Limb (tissue), 2 donors: ENCODE results near the gene MAP3K9.
"Not testable (repeated sequence)": the region's sequence is repeated elsewhere in the genome, so short reads cannot be mapped to it uniquely, and the experiment has no call there.

Source experiments
- DNase-seq, 2 donors: peaks; one replicate each; pipeline ENCODE4 v3.0.0-alpha.2; 2016; ENCODE audit errors: extremely low spot score in 2 of 2

MAP3K9 gene

DNA sequence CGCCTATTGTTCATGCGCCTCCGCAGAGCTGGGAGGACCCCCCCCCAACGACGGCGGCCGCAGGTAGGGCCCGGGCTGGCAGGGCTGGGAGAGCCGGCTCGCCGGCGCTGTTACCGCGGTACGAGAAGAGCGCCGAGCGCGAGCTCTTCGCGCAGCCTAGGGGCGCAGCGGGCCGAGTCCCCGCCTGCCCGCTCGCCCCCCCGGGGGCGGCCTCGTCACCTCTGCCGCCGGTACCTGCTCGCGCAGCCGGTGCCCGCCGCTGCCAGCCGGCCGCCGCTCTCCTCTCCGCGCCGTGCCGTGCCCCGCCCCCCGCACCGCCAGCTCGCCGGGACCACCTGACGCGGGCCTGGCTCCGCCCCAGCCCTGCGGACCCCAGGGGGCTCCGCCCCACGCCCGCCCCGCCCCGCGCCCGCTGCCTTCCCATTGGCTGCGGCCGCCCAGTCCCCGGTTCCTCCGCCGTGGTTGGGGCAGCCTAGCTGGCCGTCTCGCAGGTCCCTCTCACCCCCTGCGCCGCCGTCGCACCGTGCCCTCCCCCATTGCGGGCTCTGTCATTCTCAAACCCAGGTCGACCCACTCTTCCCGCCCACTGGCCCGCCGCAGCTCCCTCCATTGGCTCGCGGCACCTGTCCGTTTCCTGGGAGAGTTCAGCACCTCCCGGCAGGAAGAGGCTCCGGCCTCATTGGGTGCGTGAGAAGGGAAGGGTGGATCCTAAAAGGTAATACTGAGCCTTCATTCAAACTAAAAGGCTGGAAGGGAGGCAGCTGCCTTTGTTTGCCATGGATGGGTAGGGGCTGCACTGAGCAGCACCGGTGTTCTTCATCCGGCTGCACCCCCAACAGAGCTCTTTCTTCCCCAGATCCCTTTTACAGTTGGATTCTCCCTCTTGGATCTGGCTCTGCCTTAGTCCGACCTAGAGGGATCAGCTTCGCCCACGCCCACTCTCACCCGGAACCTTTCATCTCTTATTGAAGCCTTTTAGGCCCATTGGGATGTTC, at the start of gene MAP3K9:
Gene MAP3K9, minus strand, starts transcription at position 289 of the 995 bp plus-strand sequence. CDS start 342 bp downstream, outside the sequence.
- DNase-seq: peak; percentile 46 to 91

DNA sequence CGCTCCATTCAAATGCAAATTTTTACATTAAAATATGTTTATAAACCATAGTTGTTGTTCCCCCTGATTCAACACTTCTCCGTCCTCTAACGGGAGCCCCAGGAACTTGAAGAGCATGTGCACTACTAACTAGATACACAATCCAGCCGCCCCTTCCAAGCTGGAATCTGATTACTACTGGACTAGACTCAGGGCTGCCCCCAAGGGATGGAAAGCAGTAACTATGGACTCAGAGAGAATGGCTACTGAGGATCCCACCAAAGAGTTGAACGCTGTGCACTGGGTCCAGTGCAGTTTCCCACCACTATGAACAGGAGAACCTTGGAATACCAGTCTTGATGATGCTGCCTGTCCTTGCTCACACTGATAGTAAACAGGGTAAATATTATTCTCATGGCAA, 49.3 kb upstream of the MAP3K9 start:
- no peak for DNase-seq

DNA sequence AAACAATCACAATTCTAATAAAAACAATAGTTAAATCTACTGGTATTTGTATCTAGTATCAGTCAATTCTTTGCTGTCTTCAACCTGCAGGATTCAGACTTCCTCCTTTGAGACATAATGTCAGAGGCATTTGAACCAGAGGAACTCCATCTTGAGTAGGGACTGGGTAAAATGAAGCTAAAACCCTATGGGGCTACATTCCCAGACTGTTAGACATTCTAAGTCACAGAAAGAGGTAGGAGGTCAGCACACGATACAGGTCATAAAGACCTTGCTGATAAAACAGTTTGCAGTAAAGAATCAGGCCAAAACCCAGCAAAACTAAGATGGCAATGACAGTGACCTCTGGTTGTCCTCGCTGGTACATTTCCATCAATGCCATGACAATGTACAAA, 48.2 kb upstream of the MAP3K9 start:
- no peak for DNase-seq

DNA sequence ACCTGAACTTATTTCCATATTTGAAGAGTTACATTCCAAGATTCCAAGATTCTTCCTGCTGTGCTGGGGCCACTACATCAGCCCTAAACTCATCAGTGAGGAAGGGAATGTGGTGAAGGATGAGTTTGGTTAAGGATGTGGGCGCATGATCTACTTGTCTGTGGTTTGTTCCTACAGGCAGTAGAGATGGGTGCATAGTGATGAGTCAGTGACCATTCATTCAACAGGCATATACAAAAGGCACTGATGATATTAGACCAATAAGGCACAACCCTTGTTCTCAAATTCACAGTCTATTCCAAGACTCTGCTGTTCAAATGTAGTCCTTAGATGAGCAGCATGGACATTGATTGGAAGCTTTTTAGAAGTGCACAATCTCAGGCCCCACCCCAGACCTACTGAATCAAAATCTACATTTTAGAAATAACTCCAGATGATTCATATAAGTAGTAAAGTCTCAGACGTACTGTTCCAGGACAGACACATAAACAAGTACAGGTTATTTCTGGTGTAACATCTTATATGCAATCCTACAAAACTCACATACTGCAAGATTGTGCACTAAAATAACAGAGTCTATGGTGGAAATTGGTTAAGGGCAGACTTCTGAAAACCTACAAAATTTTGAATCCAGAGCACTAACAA, 47.7 kb upstream of the MAP3K9 start:
- no peak for DNase-seq

DNA sequence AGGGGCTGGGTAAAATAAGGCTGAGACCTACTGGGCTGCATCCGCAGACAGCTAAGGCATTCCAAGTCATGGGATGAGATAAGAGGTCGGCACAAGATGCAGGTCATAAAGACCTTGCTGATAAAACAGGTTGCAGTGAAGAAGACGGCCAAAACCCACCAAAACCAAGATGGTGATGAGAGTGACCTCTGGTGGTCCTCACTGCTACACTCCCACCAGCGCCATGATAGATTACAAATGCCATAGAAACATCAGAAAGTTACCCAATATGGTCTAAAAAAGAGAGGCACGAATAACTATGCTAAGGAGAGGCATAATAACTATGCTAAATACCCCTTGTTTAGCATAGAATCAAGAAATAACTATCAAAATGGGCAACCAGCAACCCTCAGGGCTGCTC, 46.2 kb upstream of the MAP3K9 start:
- DNase-seq: no peak

DNA sequence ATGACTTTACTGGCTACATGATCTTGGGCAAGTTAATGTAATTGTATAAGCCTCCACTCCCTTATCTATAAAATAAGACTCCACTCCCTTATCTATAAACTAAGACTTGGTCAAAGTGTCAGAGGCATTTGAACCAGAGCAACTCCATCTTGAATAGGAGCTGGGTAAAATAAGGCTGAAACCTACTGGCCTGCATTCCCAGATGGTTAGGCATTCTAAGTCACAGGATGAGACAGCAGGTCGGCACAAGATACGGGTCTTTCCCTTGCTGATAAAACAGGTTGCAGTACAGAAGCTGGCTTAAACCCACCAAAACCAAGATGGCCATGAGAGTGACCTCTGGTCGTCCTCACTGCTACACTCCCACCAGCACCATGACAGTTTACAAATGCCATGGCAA, 44.3 kb upstream of the MAP3K9 start:
- DNase-seq: not testable (repeated sequence)

DNA sequence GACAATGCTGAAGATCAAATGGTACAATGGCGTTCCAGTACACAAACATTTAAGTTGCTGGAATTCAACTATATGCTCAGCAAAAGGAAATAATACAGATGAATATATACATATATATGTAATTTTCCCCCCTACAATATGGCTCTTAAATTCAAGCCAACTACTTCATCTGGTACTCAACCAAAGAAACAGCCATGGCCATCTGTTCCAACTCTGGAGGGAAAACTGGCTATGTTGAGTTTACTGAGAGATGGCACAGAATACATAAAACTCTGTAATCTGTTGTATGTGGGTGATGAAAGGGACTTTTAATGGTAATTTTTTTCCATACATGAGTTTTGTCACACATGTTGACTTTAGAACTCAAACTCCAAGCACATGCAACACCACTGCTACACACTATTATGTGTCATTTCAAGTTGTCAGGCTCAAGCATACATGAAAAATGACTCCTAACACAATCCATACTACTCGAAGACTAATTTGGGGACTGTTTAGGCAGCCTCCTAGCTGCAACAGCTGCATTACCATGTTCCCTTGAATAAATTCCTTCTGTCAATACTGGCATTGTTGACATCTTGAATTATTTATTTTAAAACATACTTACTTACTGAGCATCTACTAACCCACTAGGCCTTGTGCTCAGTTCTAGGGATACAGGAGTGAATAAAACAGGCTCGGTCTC, 38.2 kb upstream of the MAP3K9 start:
- no peak for DNase-seq

DNA sequence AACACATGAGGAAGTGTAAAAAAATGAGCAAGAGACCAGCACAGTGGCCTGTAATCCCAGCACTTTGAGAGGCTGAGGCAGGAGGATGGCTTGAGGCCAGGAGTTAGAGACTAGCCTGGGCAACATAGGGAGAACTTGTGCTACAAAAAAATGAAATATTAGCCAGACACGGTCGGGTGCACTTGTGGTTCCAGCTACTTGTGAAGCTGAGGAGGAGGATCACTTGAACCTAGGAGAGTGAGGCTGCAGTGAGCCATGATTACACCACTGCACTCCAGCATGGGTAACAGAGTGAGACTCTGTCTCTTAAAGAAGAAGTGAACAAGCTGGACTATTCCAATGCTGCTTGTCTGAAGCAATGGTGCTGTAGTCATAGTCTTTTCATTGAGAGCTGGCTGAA, 36.3 kb upstream of the MAP3K9 start:
- DNase-seq: no peak

DNA sequence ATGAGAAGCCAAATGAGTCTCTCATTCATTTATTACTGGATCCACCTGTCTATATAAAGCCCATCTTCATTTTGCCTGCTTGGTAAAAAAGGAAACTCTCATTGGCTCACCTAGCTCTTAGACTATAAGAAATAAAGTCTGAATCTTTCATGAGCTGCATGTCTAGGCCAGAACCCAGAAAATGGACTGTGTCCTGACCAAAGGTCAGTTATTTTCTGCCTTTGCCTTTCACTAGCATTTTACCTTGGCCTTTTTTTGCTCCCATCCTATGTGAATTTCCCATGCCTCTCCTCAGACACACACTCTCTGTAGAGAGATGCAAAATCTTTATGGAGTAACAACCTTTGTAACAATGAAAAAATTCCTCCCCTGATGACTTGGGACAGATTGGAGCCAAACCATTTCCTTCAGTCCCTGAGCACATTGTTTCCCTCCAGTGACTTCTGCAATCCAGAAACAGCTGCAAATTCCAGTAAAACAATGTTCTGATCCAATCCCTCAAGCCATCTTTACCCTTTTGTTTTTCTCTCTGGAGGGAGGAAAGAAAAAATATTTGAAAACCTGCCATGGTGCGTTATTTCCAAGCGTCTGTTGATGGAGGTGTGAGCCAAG, 33.6 kb upstream of the MAP3K9 start:
- peak in 1 of 2 donors; percentile 9 for DNase-seq

DNA sequence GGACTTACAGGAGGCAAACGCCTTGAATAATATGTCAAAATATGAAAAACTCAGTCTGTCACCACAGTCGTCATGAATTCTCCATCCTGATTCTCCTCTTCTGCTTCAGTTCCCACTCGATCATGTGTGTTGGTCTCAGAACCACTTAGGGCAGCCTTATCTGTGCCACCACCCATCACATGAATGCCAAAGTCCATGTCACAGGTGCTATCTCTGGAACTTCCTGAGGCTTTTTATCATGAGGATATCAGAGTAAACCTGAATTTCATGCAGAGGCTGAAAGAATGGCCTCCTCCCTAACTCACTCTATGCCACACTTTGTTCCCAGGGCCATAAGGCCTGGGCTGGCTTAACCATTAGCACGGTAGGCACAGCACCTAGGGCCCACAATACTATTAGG, 28.8 kb upstream of the MAP3K9 start:
- no peak for DNase-seq

DNA sequence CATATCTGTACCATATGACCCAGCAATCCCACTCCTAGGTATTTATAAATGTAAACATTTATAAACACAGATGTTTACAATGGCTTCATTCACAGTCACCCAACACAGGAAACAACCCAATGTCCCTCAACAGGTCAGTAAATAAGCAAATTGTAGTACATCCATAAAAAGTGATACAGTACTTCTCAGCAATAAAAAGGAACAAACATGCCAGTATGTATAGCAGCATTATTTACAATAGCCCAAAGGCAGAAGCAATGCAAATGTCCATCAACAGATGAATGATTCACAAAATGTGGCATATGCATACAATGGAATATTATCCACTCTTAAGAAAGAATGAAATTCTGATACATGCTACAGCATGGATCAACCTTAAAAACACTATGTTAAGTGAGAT, 27.6 kb upstream of the MAP3K9 start:
- DNase-seq: no peak

DNA sequence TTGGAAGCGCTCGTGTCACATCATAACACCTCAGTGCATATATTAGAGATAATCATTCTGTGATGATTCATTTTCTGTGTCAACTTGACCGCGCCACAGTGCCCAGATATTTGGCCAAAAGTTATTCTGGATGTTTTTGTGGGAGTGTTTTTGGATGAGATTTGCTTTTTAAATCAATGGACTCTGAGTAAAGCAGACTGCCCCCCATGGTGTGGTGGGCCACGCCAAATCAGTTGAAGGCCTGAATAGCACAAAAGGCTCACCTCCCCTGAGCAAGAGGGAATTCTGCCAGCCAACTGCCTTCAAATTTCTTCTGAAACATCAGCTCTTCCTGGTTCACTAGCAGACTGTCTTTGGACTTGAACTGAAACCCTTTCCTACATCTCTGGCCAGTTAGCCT, 24.6 kb upstream of the MAP3K9 start:
- DNase-seq: no peak

DNA sequence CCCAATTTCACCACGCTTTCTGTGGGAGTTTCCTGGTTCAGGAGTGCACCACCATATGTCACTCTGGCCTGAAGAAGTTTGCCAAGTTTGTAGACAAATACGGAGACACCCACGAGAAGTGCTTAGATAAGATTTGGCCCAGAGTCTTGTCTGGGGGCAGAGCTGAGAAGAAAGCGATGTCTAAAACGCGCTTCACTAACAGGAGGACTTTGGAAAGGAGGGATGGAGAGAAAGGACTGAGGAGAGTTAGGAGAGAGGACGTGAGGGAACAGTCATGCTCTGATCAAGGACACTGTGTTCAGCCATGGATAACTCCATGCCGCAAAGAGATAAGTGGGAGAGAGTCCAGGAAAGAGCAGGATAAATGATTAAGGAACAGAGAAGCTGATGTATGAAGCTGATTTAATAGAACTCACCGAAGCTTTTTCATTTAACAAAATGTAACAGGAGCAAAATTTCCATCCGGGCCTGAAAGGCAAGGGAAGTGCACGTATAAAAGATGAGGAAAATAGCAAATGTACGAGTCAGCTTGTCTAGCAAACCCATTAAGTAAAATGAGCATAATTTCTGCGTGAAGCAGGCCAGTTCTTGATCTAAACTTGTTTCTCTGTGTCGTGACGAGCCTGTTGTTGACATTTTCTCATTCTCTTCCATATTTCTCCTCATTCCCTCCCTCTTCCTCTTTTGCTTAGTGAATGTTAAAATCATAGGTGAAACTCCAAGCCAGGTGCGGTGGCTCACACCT, 23.4 kb upstream of the MAP3K9 start:
- no peak for DNase-seq

DNA sequence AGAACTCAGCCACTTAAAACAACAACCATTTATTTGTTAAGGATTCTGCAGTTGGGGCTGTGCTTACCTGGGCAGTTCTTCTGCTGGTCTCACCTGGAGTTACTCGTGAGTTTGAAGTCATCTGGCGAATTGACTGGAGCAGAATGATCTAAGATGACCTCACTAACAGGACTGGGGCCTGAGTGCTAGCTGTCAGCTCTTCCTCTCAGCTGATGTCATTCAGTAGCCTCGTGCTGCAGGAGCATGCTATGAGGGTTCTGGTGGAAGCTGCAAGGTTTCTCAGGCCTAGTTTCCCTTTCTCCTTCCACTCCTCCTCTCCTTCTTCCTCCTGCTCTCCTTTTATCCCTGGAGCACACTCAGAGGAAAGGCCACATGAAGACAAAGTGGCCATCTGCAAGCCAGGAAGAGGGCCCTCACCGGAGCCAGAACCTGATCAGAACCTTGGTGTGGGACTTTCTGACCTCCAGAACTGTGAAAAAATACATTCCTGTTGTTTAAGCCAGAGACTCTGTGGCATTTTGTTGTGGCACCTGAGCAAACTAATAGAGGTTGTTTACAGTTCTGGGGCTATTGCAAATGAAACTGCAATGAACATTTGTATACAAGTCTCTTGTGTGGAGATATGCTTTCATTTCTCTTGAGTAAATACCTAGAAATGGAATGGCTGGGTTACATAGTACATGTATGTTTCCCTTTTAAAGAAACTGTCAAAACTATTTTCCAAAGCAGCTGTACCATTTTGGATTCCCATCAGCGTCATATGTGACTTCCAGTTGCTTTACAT, 21.9 kb upstream of the MAP3K9 start:
- no peak for DNase-seq

DNA sequence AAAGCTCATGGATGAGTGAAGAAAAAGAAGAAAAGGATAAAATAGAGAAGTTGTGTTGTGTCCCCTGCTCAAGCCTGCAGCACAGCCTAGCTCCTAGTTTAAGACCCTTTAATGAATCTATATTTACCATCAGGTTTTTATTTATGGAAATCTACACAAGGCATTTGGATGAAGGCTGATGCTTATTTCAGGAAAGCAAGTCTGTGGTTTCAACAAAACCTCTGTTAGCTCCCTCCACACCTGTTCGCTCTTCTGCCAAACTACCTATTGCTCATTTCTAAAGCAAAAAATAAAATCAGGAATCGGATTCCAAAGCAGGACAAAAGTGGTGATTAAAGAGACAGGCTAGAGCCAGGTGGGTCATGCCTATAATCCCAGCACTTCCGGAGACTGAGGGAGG, 18.9 kb upstream of the MAP3K9 start:
- DNase-seq: no peak

DNA sequence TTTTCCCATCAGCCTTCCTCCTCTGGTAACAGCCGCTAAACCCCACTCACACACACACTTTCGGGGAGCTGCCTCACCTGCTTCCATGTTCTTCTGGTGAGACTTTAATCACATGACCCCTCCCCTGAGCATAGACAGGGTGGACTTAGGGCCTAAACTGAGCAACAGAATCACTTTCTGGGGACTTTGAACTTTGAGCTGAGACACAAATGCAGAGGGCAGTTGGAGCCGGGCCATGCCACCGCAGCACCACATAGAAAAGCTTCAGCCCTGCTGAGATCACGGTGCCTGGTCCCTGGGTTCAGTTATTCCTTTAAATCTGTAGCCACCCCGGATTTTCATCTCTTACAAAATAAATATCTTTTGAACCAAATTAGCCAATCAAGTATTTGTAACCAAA, 18.4 kb upstream of the MAP3K9 start:
- DNase-seq: no peak

DNA sequence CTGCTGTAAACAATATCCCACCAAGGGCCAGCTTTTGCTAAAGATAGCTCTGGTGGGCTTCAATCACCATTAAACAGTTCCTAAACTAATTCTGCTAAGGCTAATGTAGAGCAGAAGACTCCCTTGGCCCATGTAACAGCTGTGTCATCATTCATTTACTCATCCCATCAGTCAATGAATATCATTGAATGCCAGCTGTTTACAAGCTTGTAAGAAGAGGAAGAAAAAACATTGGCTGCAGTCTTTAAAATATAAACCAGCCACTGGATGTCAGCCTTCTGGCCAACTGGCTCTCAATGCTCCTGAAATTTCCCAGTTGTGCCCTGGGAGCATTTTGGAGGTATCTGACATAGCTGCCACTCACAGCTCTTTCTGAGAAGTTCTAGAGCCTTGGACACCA, 18.0 kb upstream of the MAP3K9 start:
- no peak for DNase-seq

DNA sequence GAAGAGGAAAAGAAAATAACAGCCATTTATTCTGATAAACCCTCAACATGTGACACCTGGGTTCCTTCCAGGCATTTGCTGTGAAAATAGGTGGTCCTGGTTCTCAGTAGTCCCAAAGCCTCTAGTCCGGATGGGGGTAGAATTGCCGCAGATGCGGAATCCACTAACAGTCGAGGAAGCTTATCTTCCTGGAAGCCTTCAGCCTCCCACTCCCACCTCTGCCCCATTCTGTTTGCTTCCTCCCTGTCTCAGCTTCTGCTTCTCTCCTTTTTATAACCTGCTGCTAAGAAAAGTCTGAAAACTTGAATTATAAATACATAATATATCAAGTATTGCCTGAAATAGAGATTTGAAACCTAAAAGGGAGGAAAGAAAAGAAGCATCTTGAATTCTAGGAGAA, 14.0 kb upstream of the MAP3K9 start:
- DNase-seq: no peak

DNA sequence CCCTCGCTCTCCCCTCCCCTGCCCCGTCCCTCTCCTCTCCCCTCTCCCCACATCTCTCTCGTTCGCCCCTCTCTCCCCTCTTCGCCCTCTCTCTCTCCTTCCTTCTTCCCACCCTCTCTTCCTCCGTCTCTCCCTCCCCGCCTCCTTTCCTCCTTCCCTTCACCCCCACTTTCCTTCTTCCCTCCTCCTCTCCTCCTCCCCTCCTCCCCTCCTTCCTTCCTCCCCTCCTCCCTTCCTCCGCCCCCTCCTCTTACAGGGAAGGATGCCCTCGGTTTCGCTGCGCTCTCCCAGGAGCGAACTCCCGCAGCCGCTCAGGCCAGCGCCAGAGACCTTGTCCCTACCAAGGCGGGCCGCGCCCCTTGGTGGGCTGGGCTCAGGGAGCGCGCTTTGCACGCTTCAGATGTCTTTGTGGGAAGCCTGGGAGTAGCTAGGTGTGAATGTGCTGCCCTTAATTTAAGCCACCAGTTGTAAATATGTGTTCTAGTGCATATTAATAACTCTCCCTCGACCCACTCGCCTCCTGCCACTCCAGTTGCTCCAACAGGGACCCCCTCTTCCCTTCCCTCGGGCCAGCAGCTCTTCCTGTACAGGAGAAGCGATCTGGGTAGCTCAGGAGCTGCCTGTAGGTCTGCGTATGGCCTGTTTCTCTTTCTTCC, 13.3 kb upstream of the MAP3K9 start:
- peak; percentile 40 to 53 for DNase-seq
